Upper lobe of left lung (tissue), 6 donors: ENCODE data around the gene WDR45B. TPM values are rescaled to one million over a fixed set of nuclear protein-coding genes. Genes with fewer than 3 reads are reported as not detected.

Source experiments
- ATAC-seq, 2 donors: fragments of 200-7000 bp; cut with Tn5 transposase; one replicate each; pipeline ENCODE4 v1.9.1; 2022; ENCODE audit warnings: mild to moderate bottlenecking in 2 of 2, moderate library complexity in 2 of 2; ENCODE audit not compliant: low FRiP score in 2 of 2
- DNase-seq, 2 donors: peaks; one replicate each; pipeline ENCODE4 v3.0.0-alpha.2; 2019 to 2020
- H3K27ac ChIP-seq, 4 donors: fragments of 200-600 bp; sonication (generic); one replicate each; pipeline ENCODE4 v1.5.1; 2016 to 2019
- H3K27me3 ChIP-seq, 4 donors: fragments of 200-600 bp; sonication (generic); one replicate each; pipeline ENCODE4 v1.5.1; 2017 to 2019
- H3K36me3 ChIP-seq, 4 donors: fragments of 200-600 bp; sonication (generic); one replicate each; pipeline ENCODE4 v1.5.1; 2016 to 2019
- H3K4me1 ChIP-seq, 4 donors: fragments of 200-600 bp; sonication (generic); one replicate each; pipeline ENCODE4 v1.5.1; 2018 to 2019
- H3K4me3 ChIP-seq, 4 donors: fragments of 200-600 bp; sonication (generic); one replicate each; pipeline ENCODE4 v1.5.1; 2017 to 2019; ENCODE audit warnings: mild to moderate bottlenecking in 2 of 4, moderate library complexity in 1 of 4
- H3K9me3 ChIP-seq, 4 donors: fragments of 200-600 bp; sonication (generic); one replicate each; pipeline ENCODE4 v1.5.1; 2018 to 2019
- EP300 ChIP-seq, 4 donors: sonication (generic); formaldehyde crosslinking; IDR thresholded peaks; one replicate each; pipeline ENCODE4 v1.5.1; 2017; ENCODE audit warnings: antibody characterized with exemption in 4 of 4, control low read depth in 2 of 4
- POLR2A ChIP-seq, 4 donors: fragments of 450-650 bp; IDR thresholded peaks; one replicate each; pipeline ENCODE4 v1.5.1; 2016 to 2017; ENCODE audit warnings: antibody characterized with exemption in 4 of 4, mild to moderate bottlenecking in 2 of 4
- POLR2AphosphoS5 ChIP-seq, 2 donors: sonication (generic); formaldehyde crosslinking; IDR thresholded peaks; one replicate each; pipeline ENCODE4 v1.5.1; 2017; ENCODE audit warnings: antibody characterized with exemption in 2 of 2
- WGBS, 2 donors: methylation state at CpG; one replicate each; pipeline ENCODE4 v1.1.5; 2017 to 2018; 5-methylcytosine and 5-hydroxymethylcytosine counted together
- total RNA-seq, 6 donors: library from RNA; depleted of rRNA in 4 of 6; stranded (reverse); fragments of >200 nt in 4 of 6; gene quantifications; one replicate each; pipeline versions ENCODE4 v1.1.0 to v1.2.1, GENCODE V29; 2016 to 2021
- TF ChIP-seq, protein P1 (sequence below), 6 experiments: fragments of 450-650 bp in 4 of 6; fragments of 200-600 bp in 2 of 6; sonication (generic) in 2 of 6; IDR thresholded peaks; one replicate each; pipeline ENCODE4 v1.5.1; 2016 to 2019; ENCODE audit warnings: antibody characterized with exemption in 6 of 6
- donor health status: DM: no; HTN: no; CAD: no; lungs with moderate emphysema.
- donor health status: DM: no; HTN: yes; CAD: no; lungs with severe emphysema.

The WDR45B gene
- total RNA-seq, 6 donors from 2014 or later = 54.9 to 90.0 (median 74.3) TPM

DNA sequence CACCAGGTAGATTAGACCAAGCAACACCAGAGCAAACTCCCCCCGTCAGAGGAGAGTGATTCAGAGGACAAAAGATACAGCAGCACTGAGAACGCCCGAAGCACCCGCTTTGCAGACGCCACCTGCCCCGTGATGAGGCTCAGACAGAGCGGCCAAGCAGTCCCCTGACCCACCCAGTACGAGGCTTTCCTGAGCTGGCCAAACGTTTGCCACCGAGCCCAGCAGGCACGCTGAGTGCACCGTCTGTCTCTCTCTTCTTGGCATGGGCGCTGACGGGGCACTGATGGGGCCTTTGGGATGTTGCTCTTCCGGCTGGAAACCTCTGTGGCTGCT, 19.4 kb upstream of the WDR45B start:
- Histone ChIP-seq H3K36me3 (no peaks in the 10 kb centered on the region), H3K4me3 (no peak overlapping the region), H3K27ac (no peak overlapping the region), H3K27me3 (no peaks in the 10 kb centered on the region), H3K9me3 (no peaks in the 10 kb centered on the region), H3K4me1 (peaks cover 0 to 18% (median 12%) of the 10 kb centered on the region in 4 donors)
- ATAC-seq (no peak), DNase-seq (no peak)
- TF ChIP-seq, protein P1, sequence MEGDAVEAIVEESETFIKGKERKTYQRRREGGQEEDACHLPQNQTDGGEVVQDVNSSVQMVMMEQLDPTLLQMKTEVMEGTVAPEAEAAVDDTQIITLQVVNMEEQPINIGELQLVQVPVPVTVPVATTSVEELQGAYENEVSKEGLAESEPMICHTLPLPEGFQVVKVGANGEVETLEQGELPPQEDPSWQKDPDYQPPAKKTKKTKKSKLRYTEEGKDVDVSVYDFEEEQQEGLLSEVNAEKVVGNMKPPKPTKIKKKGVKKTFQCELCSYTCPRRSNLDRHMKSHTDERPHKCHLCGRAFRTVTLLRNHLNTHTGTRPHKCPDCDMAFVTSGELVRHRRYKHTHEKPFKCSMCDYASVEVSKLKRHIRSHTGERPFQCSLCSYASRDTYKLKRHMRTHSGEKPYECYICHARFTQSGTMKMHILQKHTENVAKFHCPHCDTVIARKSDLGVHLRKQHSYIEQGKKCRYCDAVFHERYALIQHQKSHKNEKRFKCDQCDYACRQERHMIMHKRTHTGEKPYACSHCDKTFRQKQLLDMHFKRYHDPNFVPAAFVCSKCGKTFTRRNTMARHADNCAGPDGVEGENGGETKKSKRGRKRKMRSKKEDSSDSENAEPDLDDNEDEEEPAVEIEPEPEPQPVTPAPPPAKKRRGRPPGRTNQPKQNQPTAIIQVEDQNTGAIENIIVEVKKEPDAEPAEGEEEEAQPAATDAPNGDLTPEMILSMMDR (IDR thresholded peaks at IDR 0.05) = no peak
- TF ChIP-seq POLR2AphosphoS5 (IDR thresholded peaks at IDR 0.05) (no peak), EP300 (IDR thresholded peaks at IDR 0.05) (no peak), POLR2A (IDR thresholded peaks at IDR 0.05) (no peak)
- WGBS, 2 donors = 91 to 92% methylated on average over 14 to 15 of the region's 15 CpGs

DNA sequence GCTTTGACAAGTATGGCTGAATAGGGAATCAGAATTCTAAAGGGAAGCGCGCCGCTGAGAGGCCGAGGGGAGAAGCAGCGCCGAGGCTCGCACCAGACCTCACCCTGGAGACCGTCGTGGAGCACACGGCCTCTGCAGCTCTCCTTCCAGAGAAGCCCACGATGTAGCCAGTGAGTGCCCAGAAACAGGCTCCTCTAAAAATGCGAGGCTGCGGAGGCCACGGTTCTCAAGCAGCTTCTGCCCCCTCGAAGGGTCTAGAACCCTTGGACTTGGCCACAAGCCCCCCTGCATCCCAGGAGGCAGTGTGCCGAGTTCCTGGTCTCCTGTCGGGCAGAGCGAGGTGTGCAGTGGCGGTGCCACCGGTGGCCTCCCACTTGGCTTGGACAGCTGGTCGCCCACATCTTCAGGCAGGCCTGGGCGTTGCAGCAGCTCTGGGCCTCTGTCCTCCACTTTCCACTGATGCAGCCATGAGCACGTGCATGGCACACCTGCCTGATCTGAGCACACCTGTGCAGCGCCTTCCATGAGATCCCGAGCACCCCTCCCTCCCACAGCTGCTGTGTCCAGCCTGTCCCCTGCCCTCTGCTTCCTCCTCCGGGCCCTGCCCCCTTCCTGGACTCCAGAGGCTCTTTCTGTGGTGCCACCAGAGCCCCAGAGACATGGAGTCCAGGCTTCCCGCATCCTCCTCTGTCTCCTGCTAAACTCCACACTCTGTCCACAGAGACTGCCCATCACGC, 18.9 kb upstream of the WDR45B start:
- no peaks in the 10 kb centered on the region for H3K9me3 ChIP-seq
- 90 to 94% methylated on average over 20 to 26 of the region's 28 CpGs for WGBS, 2 donors
- H3K27me3 ChIP-seq = no peaks in the 10 kb centered on the region
- peaks cover 0 to 3% (median 0%) of the 10 kb centered on the region in 4 donors for H3K36me3 ChIP-seq
- no peak overlapping the region for H3K27ac ChIP-seq
- DNase-seq = no peak
- ATAC-seq = no peak
- H3K4me1 ChIP-seq = peaks cover 0 to 18% (median 12%) of the 10 kb centered on the region in 4 donors
- no peak overlapping the region for H3K4me3 ChIP-seq
- TF ChIP-seq POLR2AphosphoS5 (IDR thresholded peaks at IDR 0.05) = no peak
- TF ChIP-seq EP300 (IDR thresholded peaks at IDR 0.05) = no peak
- TF ChIP-seq POLR2A (IDR thresholded peaks at IDR 0.05) = no peak
- TF ChIP-seq, protein P1 (IDR thresholded peaks at IDR 0.05) = no peak

DNA sequence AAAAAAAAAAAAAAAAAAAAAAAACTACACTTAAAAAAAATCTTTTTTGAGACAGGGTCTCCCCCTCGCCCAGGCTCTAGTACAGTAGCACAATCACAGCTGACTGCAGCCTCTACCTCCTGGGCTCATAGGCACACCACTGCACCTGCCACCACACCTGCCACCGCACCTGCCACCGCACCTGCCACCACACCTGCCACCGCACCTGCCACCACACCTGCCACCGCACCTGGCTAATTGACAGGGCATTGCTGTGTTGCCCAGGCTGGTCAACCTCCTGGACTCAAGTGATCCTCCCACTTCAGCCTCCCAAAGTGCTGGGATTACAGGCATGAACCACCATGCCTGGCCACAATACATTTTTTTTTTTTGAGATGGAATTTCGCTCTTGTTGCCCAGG, 17.6 kb upstream of the WDR45B start:
- no peaks in the 10 kb centered on the region for H3K9me3 ChIP-seq
- no peak for DNase-seq
- H3K27me3 ChIP-seq = no peaks in the 10 kb centered on the region
- no peak overlapping the region for H3K4me3 ChIP-seq
- H3K27ac ChIP-seq = no peak overlapping the region
- peaks cover 0 to 5% (median 0%) of the 10 kb centered on the region in 4 donors for H3K36me3 ChIP-seq
- H3K4me1 ChIP-seq = peaks cover 0 to 18% (median 12%) of the 10 kb centered on the region in 4 donors
- 92 to 97% methylated on average over 6 of the region's 6 CpGs for WGBS, 2 donors
- no peak for ATAC-seq
- TF ChIP-seq, protein P1 (IDR thresholded peaks at IDR 0.05) = no peak
- TF ChIP-seq EP300 (IDR thresholded peaks at IDR 0.05) (no peak), POLR2AphosphoS5 (IDR thresholded peaks at IDR 0.05) (no peak), POLR2A (IDR thresholded peaks at IDR 0.05) (no peak)

DNA sequence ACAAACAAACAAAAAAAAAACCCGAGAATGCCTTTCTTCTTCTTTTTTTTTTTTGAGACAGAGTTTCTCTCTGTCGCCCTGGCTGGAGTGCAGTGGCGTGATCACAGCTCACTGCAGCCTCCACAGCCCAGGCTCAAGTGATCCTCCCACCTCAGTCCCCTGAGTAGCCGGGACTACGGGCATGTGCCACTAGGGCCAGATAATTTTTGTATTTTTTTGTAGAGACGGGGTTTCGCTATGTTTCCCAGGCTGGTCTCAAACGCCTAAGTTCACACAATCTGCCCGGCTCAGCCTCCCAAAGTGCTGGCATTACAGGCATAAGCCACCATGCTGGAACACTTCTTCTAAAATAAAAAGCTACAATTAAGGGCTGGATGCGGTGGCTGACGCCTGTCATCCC, 17.0 kb upstream of the WDR45B start:
- H3K27me3 ChIP-seq = no peaks in the 10 kb centered on the region
- peaks cover 0 to 5% (median 0%) of the 10 kb centered on the region in 4 donors for H3K36me3 ChIP-seq
- no peak overlapping the region for H3K27ac ChIP-seq
- DNase-seq (no peak), ATAC-seq (no peak)
- H3K4me3 ChIP-seq = no peak overlapping the region
- TF ChIP-seq, protein P1 (IDR thresholded peaks at IDR 0.05) = no peak
- no peak for TF ChIP-seq POLR2A (IDR thresholded peaks at IDR 0.05)
- TF ChIP-seq EP300 (IDR thresholded peaks at IDR 0.05) = no peak
- no peak for TF ChIP-seq POLR2AphosphoS5 (IDR thresholded peaks at IDR 0.05)
- no peaks in the 10 kb centered on the region for H3K9me3 ChIP-seq
- peaks cover 0 to 16% (median 10%) of the 10 kb centered on the region in 4 donors for H3K4me1 ChIP-seq
- WGBS, 2 donors = 88 to 92% methylated on average over 11 of the region's 11 CpGs
